Measurements from ENCODE around the gene CXorf65.
A peak's percentile ranks its signal among the peaks of the same experiment; 100 is the strongest.

CXorf65 gene

GRCh38 chrX:71106427-71106826, at the start of gene CXorf65:
TSS of gene CXorf65 (minus strand) at chrX:71106740. CDS start at chrX:71106556, 184 bp downstream.
- DNase-seq: no peak

GRCh38 chrX:71154641-71155040, 48.1 kb upstream of the CXorf65 start:
- no peak for DNase-seq

GRCh38 chrX:71154196-71154595, 47.7 kb upstream of the CXorf65 start:
- DNase-seq: no peak

- no peak for DNase-seq
These were observed 44.8 kb upstream of the CXorf65 start for GRCh38 chrX:71151366-71151765.

DNA sequence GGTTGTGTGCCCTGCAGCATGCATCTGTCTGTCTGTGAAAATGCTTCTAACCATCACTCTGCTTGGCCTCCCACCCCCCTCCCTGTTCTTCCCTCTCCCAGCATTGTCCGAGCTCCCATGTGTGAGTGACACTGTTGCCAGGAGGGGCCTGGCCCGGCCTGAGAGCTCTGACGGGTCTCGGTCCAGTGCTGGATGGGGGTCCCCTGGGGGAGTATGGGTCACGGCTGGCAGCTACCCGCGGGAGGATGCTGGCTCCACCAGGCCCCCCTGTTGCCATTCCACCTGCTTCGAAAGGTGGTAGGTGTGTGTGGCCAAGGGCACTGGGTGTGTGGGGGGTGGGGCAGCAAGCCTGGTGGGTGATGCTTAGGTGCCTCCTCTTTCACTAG, 41.7 kb upstream of the CXorf65 start:
- DNase-seq: no peak

GRCh38 chrX:71147496-71148277, 41.1 kb upstream of the CXorf65 start:
- DNase-seq: no peak

GRCh38 chrX:71144651-71145050, 38.1 kb upstream of the CXorf65 start, which contains the start of gene NLGN3:
TSS of gene NLGN3 (plus strand) at chrX:71144841. CDS start at chrX:71147750, 2,909 bp downstream.
- no peak for DNase-seq

- no peak for DNase-seq
These were observed 37.0 kb upstream of the CXorf65 start for GRCh38 chrX:71143508-71143907.

DNA sequence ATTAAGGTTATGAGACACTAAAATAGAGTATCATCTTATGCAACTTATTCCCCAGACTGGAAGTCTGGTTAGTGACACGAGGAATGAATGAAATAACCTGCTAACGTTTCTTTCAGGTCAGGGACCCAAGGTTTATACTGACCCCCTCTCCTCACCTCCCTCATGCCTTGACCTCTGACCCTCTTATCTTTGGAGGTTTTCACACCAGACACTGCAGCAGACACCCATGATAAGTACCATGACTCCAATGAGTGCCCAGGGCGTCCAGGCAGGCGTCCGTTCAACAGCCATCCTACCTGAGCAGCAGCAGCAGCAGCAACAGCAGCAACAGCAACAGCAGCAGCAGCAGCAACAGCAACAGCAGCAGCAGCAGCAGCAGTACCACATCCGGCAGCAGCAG, 33.9 kb upstream of the CXorf65 start:
- no peak for DNase-seq

- no peak for DNase-seq
These were observed 25.0 kb upstream of the CXorf65 start for GRCh38 chrX:71131510-71131909.

- DNase-seq: peak; percentile 7
These were observed 22.6 kb upstream of the CXorf65 start for GRCh38 chrX:71128915-71129765.

- no peak for DNase-seq
These were observed 21.8 kb upstream of the CXorf65 start for GRCh38 chrX:71128166-71128833.

- DNase-seq: no peak
These were observed 12.5 kb upstream of the CXorf65 start for GRCh38 chrX:71118985-71119535.

GRCh38 chrX:71118032-71118984, 11.8 kb upstream of the CXorf65 start, which contains the start of gene MED12:
TSS of gene MED12 (plus strand) at chrX:71118596. CDS start at chrX:71118755, 159 bp downstream.
- peak; percentile 41 for DNase-seq

DNA sequence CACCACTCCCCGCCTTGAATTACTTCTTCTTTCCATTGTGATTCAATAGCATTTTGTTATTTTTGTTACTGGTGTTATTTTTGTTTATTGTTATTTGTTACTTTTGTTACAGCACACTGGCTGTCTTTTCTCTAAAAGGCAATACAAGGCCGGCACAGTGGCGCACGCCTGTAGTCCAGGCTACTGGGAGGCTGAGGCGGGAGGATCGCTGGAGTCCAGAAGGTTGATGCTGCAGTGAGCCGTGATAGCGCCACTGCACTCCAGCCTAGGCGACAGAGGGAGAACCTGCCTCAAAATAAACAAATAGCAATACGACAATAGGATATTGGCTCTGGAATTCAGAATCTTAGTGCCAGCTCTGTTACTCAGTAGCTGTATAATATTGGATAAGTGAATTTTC, 10.8 kb upstream of the CXorf65 start:
- DNase-seq: no peak

DNA sequence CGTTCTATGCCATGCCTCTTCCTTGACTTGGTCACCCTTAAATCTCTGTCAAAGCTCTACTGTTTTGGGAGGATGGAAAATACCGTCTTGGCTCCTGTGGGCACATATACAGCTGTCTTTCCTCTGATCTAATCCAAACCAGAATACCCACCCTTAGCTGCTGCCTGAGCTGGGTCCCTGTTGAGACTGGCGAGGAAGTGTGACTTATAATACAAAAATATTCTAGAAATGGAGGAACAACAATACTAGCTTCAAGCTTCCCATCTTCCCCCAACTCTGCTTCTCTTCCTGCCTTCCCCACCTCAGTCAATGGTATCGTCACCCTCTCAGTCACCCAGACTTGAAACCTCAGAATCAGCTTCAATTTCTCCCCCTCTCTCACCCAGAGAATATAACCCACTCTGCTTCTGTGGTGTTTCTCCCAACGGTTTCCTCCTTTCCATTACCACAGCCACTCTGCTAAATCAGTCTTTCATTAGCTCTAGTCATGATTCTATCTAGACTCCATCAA, 5.4 kb upstream of the CXorf65 start:
- no peak for DNase-seq

- DNase-seq: no peak
These were observed 4.8 kb upstream of the CXorf65 start, which contains the start of gene IL2RG for GRCh38 chrX:71111141-71111843. TSS of gene IL2RG (minus strand) at chrX:71111577. CDS start at chrX:71111539, 38 bp downstream.

- DNase-seq: no peak
These were observed 2.5 kb upstream of the CXorf65 start for GRCh38 chrX:71109051-71109450.

DNA sequence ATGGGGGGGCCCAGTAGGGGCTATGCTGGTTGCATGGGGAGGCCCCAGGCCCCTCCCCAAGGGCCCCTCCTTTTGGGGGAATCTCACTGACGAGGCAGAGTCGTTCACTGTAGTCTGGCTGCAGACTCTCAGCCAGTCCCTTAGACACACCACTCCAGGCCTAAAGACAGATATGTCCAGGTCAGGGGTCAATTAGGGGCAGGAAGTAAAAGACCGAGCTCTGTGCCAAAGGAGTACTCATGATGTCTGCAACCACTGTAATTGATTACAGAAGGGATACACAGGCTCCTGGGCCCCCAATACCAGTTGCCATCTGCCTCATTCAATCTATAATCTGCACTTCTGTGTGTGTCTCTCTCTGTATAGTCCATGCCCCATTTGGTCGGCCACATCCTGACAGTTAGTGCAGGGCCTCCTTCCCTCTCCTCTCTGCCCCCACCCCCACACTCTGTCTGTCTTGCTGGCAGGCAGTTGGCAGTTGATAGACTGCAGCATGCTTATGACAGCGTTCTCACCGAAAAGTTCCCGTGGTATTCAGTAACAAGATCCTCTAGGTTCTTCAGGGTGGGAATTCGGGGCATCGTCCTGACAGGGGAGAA, 1.3 kb upstream of the CXorf65 start:
- no peak for DNase-seq

DNA sequence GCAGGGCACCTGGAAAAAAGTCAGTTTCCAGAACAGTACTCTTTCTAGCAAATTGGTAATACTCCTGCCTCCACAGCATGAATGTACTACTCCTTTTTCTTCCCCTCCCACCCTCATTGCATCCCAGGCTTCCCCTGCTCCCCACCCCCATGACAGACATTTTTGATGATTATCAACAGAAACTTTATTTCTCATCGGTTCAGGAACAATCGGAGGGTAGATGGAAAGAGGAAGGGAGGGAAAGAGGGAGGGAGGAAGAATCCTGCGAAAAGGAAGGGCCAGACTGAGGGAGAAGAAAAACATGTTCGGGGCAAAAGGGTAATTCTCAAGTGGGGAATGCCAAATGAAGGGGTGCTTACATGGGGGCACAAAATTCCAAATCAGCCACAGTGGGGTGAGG, 705 bp upstream of the CXorf65 start:
- DNase-seq: no peak

Data from NCI-H2107 (cell line).